HG03095 (cell line): ENCODE measurements around the gene ANAPC16.
"Not testable (repeated sequence)": the region's sequence is repeated elsewhere in the genome, so short reads cannot be mapped to it uniquely, and the experiment has no call there.

Experiments
- ATAC-seq: cut with Tn5 transposase; IDR thresholded peaks from one replicate; pipeline ENCODE4 v1.9.1; 2021; ENCODE audit warnings: moderate library complexity; ENCODE audit not compliant: unreplicated experiment

The ANAPC16 gene

GRCh38 chr10:72277340-72277995, 61.7 kb downstream of the ANAPC16 start:
- ATAC-seq = no peak

- ATAC-seq = no peak
Measured at GRCh38 chr10:72277996-72278667, 62.3 kb downstream of the ANAPC16 start.

GRCh38 chr10:72278668-72279393, 63.0 kb downstream of the ANAPC16 start:
- no peak for ATAC-seq

GRCh38 chr10:72279587-72279986, 63.8 kb downstream of the ANAPC16 start:
- not testable (repeated sequence) for ATAC-seq

- ATAC-seq = no peak
Measured at GRCh38 chr10:72283131-72283530, 67.3 kb downstream of the ANAPC16 start.
